HEK293 (cell line): ENCODE results near the gene DTWD2.

Source experiments
- HOXA7 ChIP-seq: sonication (generic); formaldehyde crosslinking; IDR thresholded peaks from 2 replicates; pipeline ENCODE4 v1.8.1; 2022; ENCODE audit warnings: missing genetic modification reagents, borderline replicate concordance
- OVOL3 ChIP-seq: fragments of 450-650 bp; formaldehyde crosslinking; IDR thresholded peaks from 2 replicates; pipeline ENCODE4 v1.5.1; 2016; ENCODE audit warnings: missing biosample characterization, missing genetic modification characterization
- PRDM6 ChIP-seq: fragments of 450-650 bp; formaldehyde crosslinking; IDR thresholded peaks from 2 replicates; pipeline ENCODE4 v1.5.1; 2017; ENCODE audit warnings: missing biosample characterization, missing genetic modification characterization
- TCF7L2 ChIP-seq: IDR thresholded peaks from 2 replicates; pipeline ENCODE4 v1.6.1; 2011; ENCODE audit warnings: low read depth, mild to moderate bottlenecking, inconsistent platforms, low read length, moderate library complexity, borderline replicate concordance
- YY2 ChIP-seq: fragments of 450-650 bp; formaldehyde crosslinking; IDR thresholded peaks from 2 replicates; pipeline ENCODE4 v1.5.1; 2016; ENCODE audit warnings: missing biosample characterization, missing genetic modification characterization
- ZBTB17 ChIP-seq: fragments of 450-650 bp; formaldehyde crosslinking; IDR thresholded peaks from 2 replicates; pipeline ENCODE4 v1.5.1; 2016; ENCODE audit warnings: missing biosample characterization, missing genetic modification characterization
- ZBTB20 ChIP-seq: fragments of 450-650 bp; formaldehyde crosslinking; IDR thresholded peaks from 2 replicates; pipeline ENCODE4 v1.5.1; 2016; ENCODE audit warnings: missing biosample characterization, missing genetic modification characterization
- ZIC2 ChIP-seq: fragments of 450-650 bp; formaldehyde crosslinking; IDR thresholded peaks from 2 replicates; pipeline ENCODE4 v1.5.1; 2016; ENCODE audit warnings: missing biosample characterization, missing genetic modification characterization
- ZNF302 ChIP-seq: fragments of 450-650 bp; formaldehyde crosslinking; IDR thresholded peaks from 2 replicates; pipeline ENCODE4 v1.5.1; 2016; ENCODE audit warnings: missing biosample characterization, missing genetic modification characterization, low read depth
- ZNF311 ChIP-seq: fragments of 450-650 bp; formaldehyde crosslinking; IDR thresholded peaks from 2 replicates; pipeline ENCODE4 v1.5.1; 2017; ENCODE audit warnings: missing biosample characterization, missing genetic modification characterization, borderline replicate concordance
- ZNF501 ChIP-seq: fragments of 450-650 bp; formaldehyde crosslinking; IDR thresholded peaks from 2 replicates; pipeline ENCODE4 v1.5.1; 2016; ENCODE audit warnings: missing biosample characterization, missing genetic modification characterization
- ZNF561 ChIP-seq: fragments of 450-650 bp; IDR thresholded peaks from 2 replicates; pipeline ENCODE4 v1.5.1; 2018; ENCODE audit warnings: missing biosample characterization, missing genetic modification characterization, borderline replicate concordance
- ZNF747 ChIP-seq: fragments of 450-650 bp; formaldehyde crosslinking; IDR thresholded peaks from 2 replicates; pipeline ENCODE4 v1.5.1; 2016; ENCODE audit warnings: missing biosample characterization, missing genetic modification characterization
- TF ChIP-seq, protein P1 (sequence below): fragments of 450-650 bp; formaldehyde crosslinking; IDR thresholded peaks from 2 replicates; pipeline ENCODE4 v1.5.1; 2016; ENCODE audit warnings: missing biosample characterization, missing genetic modification characterization

DNA sequence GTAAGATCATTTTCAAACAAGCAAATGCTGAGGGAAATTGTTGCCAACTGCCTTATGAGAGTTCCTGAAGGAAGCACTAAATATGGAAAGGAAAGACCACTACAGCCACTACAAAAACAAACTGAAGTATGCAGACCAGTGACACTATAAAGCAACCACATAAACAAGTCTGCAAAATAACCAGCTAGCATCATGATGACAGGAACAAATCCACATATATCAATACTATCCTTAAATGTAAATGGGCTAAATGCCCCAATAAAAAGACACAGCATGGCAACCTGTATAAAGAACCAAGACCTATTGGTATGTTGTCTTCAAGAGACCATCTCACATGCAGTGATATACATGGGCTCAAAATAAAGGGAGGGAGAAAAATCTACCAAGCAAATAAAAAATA, 113.2 kb downstream of the DTWD2 start:
- TF ChIP-seq, protein P1, sequence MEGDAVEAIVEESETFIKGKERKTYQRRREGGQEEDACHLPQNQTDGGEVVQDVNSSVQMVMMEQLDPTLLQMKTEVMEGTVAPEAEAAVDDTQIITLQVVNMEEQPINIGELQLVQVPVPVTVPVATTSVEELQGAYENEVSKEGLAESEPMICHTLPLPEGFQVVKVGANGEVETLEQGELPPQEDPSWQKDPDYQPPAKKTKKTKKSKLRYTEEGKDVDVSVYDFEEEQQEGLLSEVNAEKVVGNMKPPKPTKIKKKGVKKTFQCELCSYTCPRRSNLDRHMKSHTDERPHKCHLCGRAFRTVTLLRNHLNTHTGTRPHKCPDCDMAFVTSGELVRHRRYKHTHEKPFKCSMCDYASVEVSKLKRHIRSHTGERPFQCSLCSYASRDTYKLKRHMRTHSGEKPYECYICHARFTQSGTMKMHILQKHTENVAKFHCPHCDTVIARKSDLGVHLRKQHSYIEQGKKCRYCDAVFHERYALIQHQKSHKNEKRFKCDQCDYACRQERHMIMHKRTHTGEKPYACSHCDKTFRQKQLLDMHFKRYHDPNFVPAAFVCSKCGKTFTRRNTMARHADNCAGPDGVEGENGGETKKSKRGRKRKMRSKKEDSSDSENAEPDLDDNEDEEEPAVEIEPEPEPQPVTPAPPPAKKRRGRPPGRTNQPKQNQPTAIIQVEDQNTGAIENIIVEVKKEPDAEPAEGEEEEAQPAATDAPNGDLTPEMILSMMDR = no peak
- TF ChIP-seq PRDM6 (tag by site-specific recombination) (no peak), HOXA7 (CRISPR knock-in tag) (no peak), TCF7L2 (no peak), OVOL3 (tag by site-specific recombination) (no peak), ZIC2 (tag by site-specific recombination) (no peak), YY2 (tag by site-specific recombination) (no peak), ZBTB20 (tag by site-specific recombination) (no peak), ZNF311 (tag by site-specific recombination) (no peak), ZNF501 (no peak), ZNF561 (tag by site-specific recombination) (no peak), ZNF747 (tag by site-specific recombination) (no peak), ZNF302 (tag by site-specific recombination) (no peak), ZBTB17 (tag by site-specific recombination) (no peak)
